ENCODE results near the gene PCBD1.

GRCh38 chr10:70907637-70908405 lies 19.5 kb upstream of the PCBD1 start:
- TF ChIP-seq, protein P1, sequence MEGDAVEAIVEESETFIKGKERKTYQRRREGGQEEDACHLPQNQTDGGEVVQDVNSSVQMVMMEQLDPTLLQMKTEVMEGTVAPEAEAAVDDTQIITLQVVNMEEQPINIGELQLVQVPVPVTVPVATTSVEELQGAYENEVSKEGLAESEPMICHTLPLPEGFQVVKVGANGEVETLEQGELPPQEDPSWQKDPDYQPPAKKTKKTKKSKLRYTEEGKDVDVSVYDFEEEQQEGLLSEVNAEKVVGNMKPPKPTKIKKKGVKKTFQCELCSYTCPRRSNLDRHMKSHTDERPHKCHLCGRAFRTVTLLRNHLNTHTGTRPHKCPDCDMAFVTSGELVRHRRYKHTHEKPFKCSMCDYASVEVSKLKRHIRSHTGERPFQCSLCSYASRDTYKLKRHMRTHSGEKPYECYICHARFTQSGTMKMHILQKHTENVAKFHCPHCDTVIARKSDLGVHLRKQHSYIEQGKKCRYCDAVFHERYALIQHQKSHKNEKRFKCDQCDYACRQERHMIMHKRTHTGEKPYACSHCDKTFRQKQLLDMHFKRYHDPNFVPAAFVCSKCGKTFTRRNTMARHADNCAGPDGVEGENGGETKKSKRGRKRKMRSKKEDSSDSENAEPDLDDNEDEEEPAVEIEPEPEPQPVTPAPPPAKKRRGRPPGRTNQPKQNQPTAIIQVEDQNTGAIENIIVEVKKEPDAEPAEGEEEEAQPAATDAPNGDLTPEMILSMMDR (IDR thresholded peaks at IDR 0.05): no peak
- no peak for TF ChIP-seq POLR2A (IDR thresholded peaks at IDR 0.05)
- TF ChIP-seq POLR2AphosphoS5 (IDR thresholded peaks at IDR 0.05): no peak
